Epithelial cell of proximal tubule (primary cell): Measurements from ENCODE around the gene RECQL. TPM values are rescaled to one million over a fixed set of nuclear protein-coding genes. Genes with fewer than 3 reads are reported as not detected.

ENCODE experiments used
- DNase-seq: peaks from one replicate; pipeline ENCODE4 v3.0.0-alpha.2; 2011; ENCODE audit warnings: low read depth
- H3K4me3 ChIP-seq: 2 replicates; pipeline ENCODE4 v1.5.1; 2011; ENCODE audit warnings: low read depth, mild to moderate bottlenecking, low read length
- CTCF ChIP-seq: conservative IDR thresholded peaks from 2 replicates; pipeline ENCODE4 v1.5.1; 2012; ENCODE audit warnings: low read depth, mild to moderate bottlenecking, low read length
- total RNA-seq: library from RNA; depleted of rRNA; stranded (reverse); fragments of >200 nt; gene quantifications from 2 replicates; pipeline ENCODE4 v1.2.3, GENCODE V29; 2015

RECQL gene
- total RNA-seq = 32.5 and 40.4 TPM in 2 replicates

GRCh38 chr12:21501258-21502163, at the start of gene RECQL, which contains the start of gene GOLT1B:
TSS of gene RECQL (minus strand) at chr12:21501635. CDS start at chr12:21499570, 2,065 bp downstream.
TSS of gene GOLT1B (plus strand) at chr12:21501789. CDS start at chr12:21501924, 135 bp downstream.
- DNase-seq = peak; percentile 91
- TF ChIP-seq CTCF = no peak
- peak within 1 kb of the TSS; percentile 98 for H3K4me3 ChIP-seq

- TF ChIP-seq CTCF = no peak
- no peak overlapping the region for H3K4me3 ChIP-seq
These were observed 46.0 kb upstream of the RECQL start for GRCh38 chr12:21547437-21547836.

GRCh38 chr12:21546716-21547115, 45.3 kb upstream of the RECQL start:
- H3K4me3 ChIP-seq = no peak overlapping the region
- TF ChIP-seq CTCF = no peak
- no peak for DNase-seq

More at GRCh38 chr12:21547437-21547836, 46.0 kb upstream of the RECQL start:
- DNase-seq = no peak

GRCh38 chr12:21545557-21545956, 44.1 kb upstream of the RECQL start:
- DNase-seq = no peak
- no peak overlapping the region for H3K4me3 ChIP-seq
- TF ChIP-seq CTCF = no peak

- no peak overlapping the region for H3K4me3 ChIP-seq
- no peak for TF ChIP-seq CTCF
These were observed 41.7 kb upstream of the RECQL start for GRCh38 chr12:21543151-21543550.

GRCh38 chr12:21542403-21542802, 41.0 kb upstream of the RECQL start:
- DNase-seq = no peak
- H3K4me3 ChIP-seq = no peak overlapping the region
- no peak for TF ChIP-seq CTCF

More at GRCh38 chr12:21543151-21543550, 41.7 kb upstream of the RECQL start:
- DNase-seq = no peak
